ENCODE measurements around the gene STAT2.
A peak's percentile ranks its signal among the peaks of the same experiment; 100 is the strongest.

STAT2 gene

DNA sequence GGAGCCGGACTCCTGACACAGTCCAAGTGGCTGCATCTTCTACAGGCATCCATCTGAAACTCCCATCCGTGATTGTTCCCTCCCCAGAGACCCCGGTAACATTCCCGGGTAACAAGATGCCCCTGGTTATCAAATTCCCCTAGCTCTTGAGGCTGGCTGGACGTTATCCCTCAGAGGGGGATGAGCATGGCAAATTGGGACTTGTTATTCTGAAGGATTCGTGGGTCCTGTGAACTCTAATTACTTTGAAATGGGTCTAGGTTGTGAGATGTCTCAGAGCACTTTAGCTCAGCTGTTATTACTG lies 25.5 kb downstream of the STAT2 start:
- DNase-seq (ENCODE audit: low spot score): peak; percentile 27
- in situ Hi-C loops (cut with MboI; ENCODE audit: low pct_unique_long_range_greater_than_20kb, low sequenced_read_pairs, unreplicated experiment): no loop called here
- TF ChIP-seq, protein P1, sequence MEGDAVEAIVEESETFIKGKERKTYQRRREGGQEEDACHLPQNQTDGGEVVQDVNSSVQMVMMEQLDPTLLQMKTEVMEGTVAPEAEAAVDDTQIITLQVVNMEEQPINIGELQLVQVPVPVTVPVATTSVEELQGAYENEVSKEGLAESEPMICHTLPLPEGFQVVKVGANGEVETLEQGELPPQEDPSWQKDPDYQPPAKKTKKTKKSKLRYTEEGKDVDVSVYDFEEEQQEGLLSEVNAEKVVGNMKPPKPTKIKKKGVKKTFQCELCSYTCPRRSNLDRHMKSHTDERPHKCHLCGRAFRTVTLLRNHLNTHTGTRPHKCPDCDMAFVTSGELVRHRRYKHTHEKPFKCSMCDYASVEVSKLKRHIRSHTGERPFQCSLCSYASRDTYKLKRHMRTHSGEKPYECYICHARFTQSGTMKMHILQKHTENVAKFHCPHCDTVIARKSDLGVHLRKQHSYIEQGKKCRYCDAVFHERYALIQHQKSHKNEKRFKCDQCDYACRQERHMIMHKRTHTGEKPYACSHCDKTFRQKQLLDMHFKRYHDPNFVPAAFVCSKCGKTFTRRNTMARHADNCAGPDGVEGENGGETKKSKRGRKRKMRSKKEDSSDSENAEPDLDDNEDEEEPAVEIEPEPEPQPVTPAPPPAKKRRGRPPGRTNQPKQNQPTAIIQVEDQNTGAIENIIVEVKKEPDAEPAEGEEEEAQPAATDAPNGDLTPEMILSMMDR (IDR thresholded peaks at IDR 0.05; ENCODE audit: extremely low read depth, insufficient read depth, missing control alignments): no peak

DNA sequence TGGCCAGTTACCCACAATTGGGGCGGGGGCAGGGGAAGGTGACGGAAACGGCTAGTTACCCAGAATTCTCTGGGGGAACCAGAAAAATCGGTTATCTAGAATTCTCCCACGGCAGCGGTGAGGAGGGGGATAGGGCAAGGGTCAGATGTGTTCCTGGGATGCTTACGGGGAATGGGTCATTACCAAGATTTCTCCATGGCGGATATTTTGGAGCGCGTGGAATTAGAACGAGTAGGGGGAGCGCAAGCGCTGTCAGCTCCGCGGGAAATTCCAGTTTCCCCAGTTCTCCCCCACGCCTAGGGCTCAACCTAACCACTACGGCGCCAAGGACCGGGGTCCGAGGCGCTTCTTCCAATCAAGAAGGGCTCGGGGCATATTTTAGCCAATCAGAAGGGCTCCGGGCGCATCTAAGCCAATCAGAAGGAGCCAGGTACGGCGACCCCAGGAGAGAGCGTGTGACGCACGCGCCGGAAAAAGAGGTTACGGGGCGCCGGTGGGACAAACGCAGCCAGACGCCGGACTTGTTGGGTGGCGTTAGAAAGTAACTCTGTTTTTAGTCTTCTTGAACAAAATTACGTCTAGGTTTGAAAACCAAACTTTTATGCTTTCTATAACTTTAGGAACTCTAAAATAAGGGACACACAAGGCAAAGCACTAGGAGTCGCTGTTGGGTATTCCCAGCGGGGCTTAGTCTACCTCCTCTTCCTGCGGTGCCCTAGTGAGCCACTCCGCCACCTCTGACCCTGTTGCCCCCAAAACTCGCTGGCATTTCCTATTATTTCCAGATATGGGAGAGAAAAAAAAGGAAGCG lies 26.0 kb downstream of the STAT2 start, which contains the start of gene PAN2:
PAN2 (minus strand) TSS at position 322 of the 811 bp plus-strand sequence. CDS start 906 bp downstream, outside the sequence.
- peak; percentile 96 for DNase-seq (ENCODE audit: low spot score)
- TF ChIP-seq, protein P1 (IDR thresholded peaks at IDR 0.05; ENCODE audit: extremely low read depth, insufficient read depth, missing control alignments): peak; percentile 50
- in situ Hi-C loops (cut with MboI; ENCODE audit: low pct_unique_long_range_greater_than_20kb, low sequenced_read_pairs, unreplicated experiment): no loop called here

DNA sequence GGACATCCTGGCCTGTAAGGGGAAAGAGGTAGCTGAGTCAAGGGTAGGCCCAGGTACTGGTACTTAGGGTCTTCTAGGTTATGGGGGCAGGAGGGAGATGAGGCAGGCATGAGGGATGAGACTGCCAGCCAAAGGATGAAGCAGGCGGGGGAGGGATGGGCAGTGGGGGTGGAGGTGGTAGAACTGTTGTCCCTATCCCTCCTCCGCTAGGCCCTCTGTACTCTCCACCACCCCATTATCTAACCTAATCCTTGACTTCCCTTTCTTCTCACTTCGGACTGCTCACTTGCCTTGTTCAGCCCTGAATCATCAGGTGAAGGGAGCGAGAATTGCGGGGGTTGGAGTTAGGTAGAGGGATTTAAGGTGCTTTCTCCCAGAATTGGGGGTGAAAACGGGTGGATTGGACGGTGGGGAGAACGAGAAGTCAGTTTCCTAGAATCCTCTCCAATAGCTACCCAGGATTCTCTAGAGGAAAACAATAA lies 26.7 kb downstream of the STAT2 start:
- TF ChIP-seq, protein P1 (IDR thresholded peaks at IDR 0.05; ENCODE audit: extremely low read depth, insufficient read depth, missing control alignments): no peak
- peak; percentile 17 for DNase-seq (ENCODE audit: low spot score)
- in situ Hi-C loops (cut with MboI; ENCODE audit: low pct_unique_long_range_greater_than_20kb, low sequenced_read_pairs, unreplicated experiment): no loop called here

DNA sequence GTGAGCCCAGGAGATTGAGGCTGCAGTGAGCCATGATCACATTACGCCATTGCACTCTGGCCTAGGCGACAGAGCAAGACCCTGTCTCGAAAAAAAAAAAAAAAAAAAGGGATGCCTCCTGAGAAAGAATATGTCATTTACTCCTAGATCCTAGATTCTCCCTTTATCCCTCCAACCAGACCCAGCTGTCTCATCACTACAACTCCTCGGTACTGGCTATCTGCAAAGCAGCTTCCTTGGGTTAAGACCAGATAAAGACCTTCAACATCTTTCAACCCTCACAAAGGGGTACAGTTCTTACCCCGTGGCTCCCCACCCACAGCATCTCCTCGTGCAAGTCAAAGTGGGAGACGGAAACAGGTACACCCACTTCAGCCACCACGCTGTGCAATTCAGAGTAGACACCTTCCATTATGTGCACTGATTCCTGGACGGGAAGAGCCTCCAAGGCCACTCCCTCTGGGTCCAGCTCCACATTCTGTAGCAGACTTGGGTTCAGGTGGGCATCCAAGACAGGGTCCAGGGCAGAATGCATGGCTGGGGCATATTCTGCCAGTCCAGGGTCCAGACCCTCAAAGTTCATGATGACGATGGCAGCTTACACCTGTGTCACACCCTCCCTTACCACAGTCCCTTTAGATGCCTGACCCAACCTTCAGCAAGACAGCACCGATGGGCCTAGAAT lies 27.3 kb downstream of the STAT2 start:
- no peak for DNase-seq (ENCODE audit: low spot score)
- in situ Hi-C loops (cut with MboI; ENCODE audit: low pct_unique_long_range_greater_than_20kb, low sequenced_read_pairs, unreplicated experiment): no loop called here
- TF ChIP-seq, protein P1 (IDR thresholded peaks at IDR 0.05; ENCODE audit: extremely low read depth, insufficient read depth, missing control alignments): no peak

DNA sequence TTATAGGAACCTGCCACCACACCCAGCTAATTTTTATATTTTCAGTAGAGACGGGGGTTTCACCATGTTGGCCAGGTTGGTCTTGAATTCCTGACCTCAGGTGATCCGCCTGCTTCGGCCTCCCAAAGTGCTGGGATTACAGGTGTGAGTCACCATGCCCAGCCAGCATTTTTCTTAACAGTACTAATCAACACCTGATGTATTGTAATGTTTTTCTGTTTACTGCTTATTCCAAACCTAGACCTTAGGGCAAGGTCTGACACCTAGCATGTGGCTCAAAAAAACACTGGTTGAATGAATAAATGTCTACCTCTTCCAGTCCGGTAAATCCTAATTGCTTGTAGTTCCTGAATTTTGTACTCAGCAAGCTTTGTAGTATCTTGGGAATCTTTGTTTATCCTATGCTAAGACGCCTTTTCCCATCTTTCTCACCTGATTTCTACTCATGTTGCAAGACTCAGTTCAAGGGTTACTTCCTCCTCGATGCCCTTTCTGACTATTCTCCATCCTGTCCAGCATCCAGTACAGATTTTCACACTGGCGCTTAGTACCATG lies 28.9 kb downstream of the STAT2 start:
- DNase-seq (ENCODE audit: low spot score): no peak
- in situ Hi-C loops (cut with MboI; ENCODE audit: low pct_unique_long_range_greater_than_20kb, low sequenced_read_pairs, unreplicated experiment): no loop called here
- TF ChIP-seq, protein P1 (IDR thresholded peaks at IDR 0.05; ENCODE audit: extremely low read depth, insufficient read depth, missing control alignments): no peak

DNA sequence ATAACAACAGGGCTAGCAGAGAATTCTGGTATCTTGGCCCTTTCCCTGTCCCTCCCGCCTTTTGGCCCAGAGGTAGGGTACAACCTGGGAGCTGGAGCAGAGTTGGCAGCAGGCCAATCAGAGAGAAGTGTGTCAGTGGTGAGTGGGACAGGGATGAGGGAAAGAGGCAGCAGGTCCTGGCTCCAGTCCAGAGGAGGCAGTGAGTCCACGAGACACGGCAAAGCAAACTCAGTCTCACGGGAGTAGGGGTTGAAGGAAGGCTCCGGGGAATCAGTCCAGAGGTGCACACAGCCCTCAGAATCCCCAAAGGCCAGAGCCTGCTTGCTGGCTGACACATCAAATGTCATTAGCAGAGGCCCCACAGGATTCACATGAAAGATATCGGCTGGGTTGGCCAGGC lies 33.4 kb downstream of the STAT2 start:
- TF ChIP-seq, protein P1 (IDR thresholded peaks at IDR 0.05; ENCODE audit: extremely low read depth, insufficient read depth, missing control alignments): no peak
- in situ Hi-C loops (cut with MboI; ENCODE audit: low pct_unique_long_range_greater_than_20kb, low sequenced_read_pairs, unreplicated experiment): no loop called here
- no peak for DNase-seq (ENCODE audit: low spot score)

Data from GM13977 (cell line).